Activated CD4-positive, alpha-beta T cell treated with anti-CD3 and anti-CD28 coated beads, Interleukin-2, Interleukin-6, amounts not matched to agents 100 ng/mL and 50 ng/mL, durations not matched to agents 16 hours and 8 hours (primary cell): Measurements from ENCODE around the gene DISP2.

Experiments used
- DNase-seq: peaks from one replicate; pipeline ENCODE4 v3.0.0-alpha.2; 2020

Gene DISP2

GRCh38 chr15:40366457-40367370, 8.7 kb downstream of the DISP2 start:
- DNase-seq = no peak

- DNase-seq = no peak
These were observed 9.3 kb downstream of the DISP2 start for GRCh38 chr15:40367371-40367685.

- DNase-seq = peak; percentile 93
These were observed 9.9 kb downstream of the DISP2 start for GRCh38 chr15:40367686-40368611.

GRCh38 chr15:40368719-40369473, 10.9 kb downstream of the DISP2 start:
- DNase-seq = no peak

GRCh38 chr15:40369474-40369869, 11.5 kb downstream of the DISP2 start:
- DNase-seq = no peak

GRCh38 chr15:40369971-40370370, 12.0 kb downstream of the DISP2 start:
- no peak for DNase-seq

GRCh38 chr15:40372981-40373380, 15.0 kb downstream of the DISP2 start:
- no peak for DNase-seq

- no peak for DNase-seq
These were observed 19.6 kb downstream of the DISP2 start for GRCh38 chr15:40377606-40378005.

- no peak for DNase-seq
These were observed 21.4 kb downstream of the DISP2 start for GRCh38 chr15:40379374-40379773.

GRCh38 chr15:40379853-40380252, 21.8 kb downstream of the DISP2 start:
- no peak for DNase-seq

GRCh38 chr15:40380636-40381035, 22.6 kb downstream of the DISP2 start:
- DNase-seq = no peak

- DNase-seq = no peak
These were observed 24.0 kb downstream of the DISP2 start for GRCh38 chr15:40381818-40382529.

- peak; percentile 96 for DNase-seq
These were observed 24.8 kb downstream of the DISP2 start, which contains the start of gene KNSTRN for GRCh38 chr15:40382580-40383456. KNSTRN (plus strand) TSS chr15:40382721; CDS start chr15:40382836, 115 bp downstream.

- no peak for DNase-seq
These were observed 28.5 kb downstream of the DISP2 start for GRCh38 chr15:40386480-40386879.

- DNase-seq = no peak
These were observed 31.2 kb downstream of the DISP2 start for GRCh38 chr15:40388941-40389823.

GRCh38 chr15:40389824-40390595, 32.0 kb downstream of the DISP2 start:
- no peak for DNase-seq

GRCh38 chr15:40392986-40393948, 35.2 kb downstream of the DISP2 start:
- no peak for DNase-seq
